DMS53 treated with DMSO at 0.1 percent for 48 hours (cell line): ENCODE data around the gene ELMO1.

Source experiments
- DNase-seq: peaks from one replicate; lab custom pipeline; 2025; ENCODE audit not compliant: unreplicated experiment; lab: John Stamatoyannopoulos, UW

Gene ELMO1

DNA sequence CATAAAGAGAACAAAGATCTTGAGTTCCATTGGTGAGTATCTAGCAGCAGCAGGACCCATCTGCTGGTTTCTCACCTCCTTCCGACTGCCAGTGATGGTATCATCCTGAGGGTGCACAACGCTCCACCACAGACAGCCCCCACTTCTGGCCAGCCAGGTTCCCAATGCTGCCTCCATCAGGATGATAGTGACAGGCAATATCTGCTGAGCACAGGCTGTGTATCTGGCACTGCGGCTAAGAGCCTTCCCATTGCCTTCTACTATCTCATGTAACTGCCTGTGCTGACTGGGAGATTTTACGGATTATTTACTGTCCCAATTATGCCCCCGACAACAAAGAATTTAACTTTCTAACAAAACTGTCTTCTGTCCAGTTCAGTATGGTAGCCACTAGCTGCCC lies 372.0 kb downstream of the ELMO1 start:
- no peak for DNase-seq

DNA sequence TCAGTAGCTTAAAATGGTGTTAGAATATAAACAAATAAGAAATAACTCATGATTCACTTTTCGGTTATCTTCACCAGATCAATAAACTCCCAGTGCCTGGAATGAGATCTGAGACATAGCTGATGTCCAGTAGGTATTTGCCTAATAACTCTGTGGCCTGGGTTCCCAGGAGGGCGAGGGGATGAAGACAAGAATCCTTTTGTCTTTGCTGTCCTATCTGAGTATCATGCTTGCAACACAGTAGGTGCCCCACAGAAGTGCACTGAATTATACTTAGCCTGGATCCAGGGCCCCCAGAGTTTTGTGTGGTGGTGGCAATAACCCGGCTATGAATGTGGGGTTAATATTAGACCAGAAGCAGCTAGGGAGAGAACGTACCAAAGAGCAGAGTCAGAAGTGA lies 374.3 kb downstream of the ELMO1 start:
- no peak for DNase-seq

DNA sequence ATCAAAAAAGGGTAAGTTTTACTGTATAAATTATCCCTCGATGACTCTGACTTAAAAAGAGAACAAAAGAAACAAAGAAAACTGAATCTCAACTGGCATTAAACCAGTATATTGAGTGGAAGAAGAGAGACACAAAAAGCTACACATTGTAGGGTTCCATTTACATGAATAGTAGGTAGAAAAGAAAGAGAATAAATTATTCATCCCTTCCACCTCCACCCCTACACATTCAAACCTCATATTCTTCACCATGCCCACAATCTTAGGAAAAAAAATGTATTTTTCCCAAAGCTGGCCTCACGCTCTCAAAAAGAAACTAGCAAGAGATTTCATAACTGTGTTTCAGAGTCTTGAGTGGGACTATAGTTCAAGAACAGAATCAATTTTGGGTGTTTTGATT lies 377.5 kb downstream of the ELMO1 start:
- no peak for DNase-seq

DNA sequence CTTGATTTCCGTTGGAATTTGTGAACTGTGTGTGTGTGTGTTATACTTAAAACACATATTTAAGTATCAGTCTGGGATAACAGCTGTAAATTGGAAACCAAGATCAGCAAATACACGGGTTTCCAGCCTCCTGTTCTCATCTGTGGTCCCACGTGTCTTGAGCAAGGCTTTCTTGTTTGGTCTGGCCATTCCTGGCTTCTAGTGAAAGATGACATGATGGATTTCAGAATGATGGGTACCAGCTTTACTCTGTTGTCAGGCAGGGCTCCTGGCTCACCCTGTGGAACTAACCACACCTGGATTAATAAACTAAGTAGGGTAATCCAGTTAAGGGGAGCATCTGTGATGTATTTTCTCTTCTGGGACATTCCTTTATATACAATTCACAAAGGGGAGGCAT lies 378.2 kb downstream of the ELMO1 start:
- DNase-seq: no peak

DNA sequence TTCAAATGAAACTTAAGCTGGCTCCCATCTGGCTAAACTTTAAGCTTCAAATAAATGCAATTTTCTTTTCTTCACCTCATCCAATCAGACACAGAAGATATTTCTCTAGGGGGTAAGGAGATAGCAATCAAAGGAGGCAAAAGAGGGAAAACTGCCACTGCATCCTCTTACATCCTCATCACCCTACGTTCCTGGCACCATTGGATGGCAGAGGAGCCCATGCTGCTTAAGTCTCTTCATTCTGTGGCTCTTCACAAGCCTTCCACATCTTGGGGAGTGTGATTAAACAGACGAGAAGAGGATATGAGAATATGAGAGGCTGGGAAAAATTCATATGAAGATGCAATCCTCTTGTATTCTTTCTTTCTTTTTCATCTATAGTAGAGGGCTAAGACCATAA lies 378.6 kb downstream of the ELMO1 start:
- no peak for DNase-seq

GRCh38 chr7:37069336-37069735 lies 379.3 kb downstream of the ELMO1 start:
- no peak for DNase-seq

DNA sequence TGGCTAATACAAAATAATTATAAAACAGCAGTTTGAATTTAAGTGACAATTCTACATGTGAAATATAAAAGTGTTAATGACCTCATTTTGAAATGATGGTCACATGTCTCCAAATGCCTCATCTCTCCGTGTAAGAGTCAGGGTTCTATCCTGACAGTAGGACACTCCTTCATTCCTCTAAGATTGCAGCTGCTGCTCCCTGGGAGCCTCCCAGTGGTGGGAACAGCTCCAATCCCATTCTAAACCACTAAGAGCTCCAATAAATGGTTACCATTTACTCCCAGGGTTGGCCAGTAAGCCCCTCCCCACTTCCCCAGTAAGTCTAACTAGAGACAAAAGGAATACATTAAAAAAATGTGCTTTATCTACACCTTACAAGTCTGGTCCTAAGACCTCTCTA lies 379.8 kb downstream of the ELMO1 start:
- no peak for DNase-seq

DNA sequence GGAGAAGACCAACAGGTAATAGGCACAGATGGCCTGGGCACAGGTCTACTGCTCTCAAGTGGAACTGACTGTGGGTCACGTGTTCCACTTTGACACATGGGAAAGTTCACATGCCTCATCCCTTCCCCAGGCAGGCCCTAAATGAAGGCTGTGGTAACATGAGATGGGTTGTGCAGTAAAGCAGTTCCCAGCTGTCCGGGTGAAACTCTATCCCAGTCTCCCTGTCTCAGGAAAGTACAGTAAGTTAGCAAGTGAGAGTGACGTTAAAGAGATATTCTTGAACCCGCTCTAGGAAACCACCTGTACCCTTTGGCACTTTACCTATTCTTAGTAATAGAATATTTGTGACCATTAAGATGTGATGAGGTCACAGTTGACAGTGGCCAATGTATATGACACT lies 380.6 kb downstream of the ELMO1 start:
- peak; percentile 95 for DNase-seq

GRCh38 chr7:37065779-37066271 lies 382.8 kb downstream of the ELMO1 start:
- no peak for DNase-seq

GRCh38 chr7:37062560-37062859 lies 386.2 kb downstream of the ELMO1 start:
- no peak for DNase-seq

DNA sequence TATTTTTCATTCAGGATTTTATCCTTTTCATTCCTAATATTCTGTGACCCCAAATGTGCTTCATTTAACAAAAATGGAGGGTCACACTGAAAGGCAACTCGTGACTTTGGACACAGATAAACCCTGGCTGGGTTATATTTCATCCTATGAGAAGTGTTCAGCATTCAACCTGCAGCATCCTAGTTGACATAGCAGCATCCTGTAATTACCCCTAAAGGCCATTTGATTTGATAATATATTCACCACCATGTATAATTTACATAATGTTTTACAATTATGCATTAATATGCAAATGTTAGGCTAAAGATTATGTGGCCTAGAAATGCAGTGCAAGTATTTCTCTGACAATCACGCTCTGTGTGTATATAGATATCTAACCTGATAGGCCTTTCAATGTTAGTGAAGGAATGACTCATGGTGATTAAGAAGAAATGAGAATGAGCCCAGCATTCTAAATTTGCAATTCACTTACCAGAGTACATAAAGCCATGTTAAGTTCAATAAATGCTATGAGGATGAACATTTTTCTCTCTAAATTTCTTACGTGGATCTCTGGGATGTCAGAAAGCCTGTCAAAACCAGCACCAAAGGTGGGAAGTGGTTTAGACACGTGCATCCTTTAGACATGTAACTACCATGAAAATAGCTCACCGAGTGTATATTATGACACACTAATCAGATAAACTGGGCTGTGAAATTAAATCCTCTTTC lies 386.7 kb downstream of the ELMO1 start:
- no peak for DNase-seq

- DNase-seq: no peak
Observed at GRCh38 chr7:37056234-37056912, 392.3 kb downstream of the ELMO1 start.

DNA sequence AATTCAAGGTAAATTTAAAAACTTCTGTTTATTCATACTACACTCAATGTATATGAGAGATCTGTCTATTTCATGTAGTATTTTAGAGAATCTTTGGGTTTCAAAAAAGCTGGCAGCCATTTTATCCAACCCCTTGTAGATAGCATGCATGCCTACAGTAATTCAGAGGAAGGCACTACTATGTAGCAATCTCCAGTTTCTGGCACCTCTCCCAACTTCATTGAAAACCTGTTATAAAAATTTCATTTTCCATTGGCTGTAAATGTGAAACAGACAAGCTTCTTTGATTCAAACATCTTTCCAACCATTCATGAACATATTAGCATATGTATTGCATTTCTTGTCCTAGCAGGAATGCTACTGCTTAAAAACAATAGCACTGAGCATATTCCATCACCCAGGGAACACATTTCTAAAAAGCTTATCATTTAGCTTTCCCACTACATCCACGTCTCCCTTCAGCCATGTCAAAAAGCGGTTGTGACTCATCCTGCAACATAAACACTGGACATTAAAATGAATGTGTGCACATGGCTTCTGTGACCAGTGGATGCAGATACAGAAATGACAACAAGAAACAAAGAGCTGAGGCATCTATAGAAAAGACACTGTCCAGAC lies 393.9 kb downstream of the ELMO1 start:
- DNase-seq: peak; percentile 47

DNA sequence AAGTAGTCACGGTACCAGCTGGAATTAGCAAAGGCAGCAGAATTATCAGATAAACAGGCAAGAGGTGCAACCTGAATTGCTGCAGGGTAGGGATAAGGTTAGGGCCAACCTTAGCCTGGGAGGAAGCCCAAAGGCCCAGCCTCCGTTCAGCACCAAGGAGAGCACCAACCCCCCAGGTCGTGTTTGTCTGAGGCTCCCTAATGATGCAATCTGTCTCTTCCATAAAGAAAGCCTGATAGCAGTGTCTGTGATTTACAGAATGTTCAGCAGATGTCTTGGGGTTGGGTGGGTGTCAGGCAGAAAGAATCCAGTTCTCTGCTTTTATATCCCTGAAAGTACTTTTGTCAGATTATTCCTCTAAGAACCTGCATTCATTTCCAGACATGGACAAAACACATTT lies 396.0 kb downstream of the ELMO1 start:
- no peak for DNase-seq

GRCh38 chr7:37050801-37051200 lies 397.9 kb downstream of the ELMO1 start:
- no peak for DNase-seq

GRCh38 chr7:37048674-37049073 lies 400.0 kb downstream of the ELMO1 start:
- peak; percentile 56 for DNase-seq

DNA sequence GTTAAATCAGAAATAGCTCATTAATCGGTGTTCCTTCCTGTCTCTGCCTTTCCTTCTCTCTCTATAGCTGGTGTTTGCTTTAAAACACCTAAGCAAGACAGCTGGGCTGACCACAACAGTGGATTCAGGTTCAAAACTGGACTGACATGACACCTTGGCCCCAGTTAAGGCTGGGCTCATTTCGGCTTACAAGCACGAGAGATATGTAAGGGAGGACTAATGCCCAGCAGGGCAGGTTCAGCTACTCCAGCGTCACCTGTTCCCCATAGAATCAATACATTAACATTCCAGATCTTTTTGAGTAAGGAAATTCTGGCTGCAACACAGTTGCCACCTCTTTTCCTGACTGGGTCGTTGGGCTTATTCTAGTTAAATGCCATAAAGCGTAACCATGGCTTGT lies 401.4 kb downstream of the ELMO1 start:
- DNase-seq: no peak

GRCh38 chr7:37046531-37047079 lies 402.1 kb downstream of the ELMO1 start:
- no peak for DNase-seq

DNA sequence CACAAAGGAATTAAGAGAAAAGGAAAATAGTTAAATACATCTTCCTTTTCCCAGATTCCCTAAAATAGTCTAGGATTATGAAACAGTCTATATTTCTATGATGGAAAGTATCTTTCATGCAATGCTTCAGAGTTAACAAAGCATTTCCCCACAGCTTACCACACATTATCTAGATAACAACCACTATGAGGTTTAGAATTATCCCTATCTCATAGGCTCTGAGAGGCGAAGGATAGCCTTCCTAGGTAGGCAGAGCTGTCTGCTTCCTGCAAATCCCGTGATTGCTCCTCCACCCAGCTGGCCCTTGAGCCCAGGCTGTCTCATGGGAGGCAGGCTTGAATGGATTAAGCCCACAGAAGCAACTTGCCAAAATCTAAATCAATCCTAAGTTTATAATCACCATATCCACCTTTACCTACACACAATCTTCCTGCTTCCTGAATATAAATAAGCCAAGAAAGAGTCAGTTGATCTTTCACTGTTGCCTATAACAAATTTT lies 402.9 kb downstream of the ELMO1 start:
- no peak for DNase-seq

GRCh38 chr7:37041461-37041860 lies 407.2 kb downstream of the ELMO1 start:
- no peak for DNase-seq

- no peak for DNase-seq
Observed at GRCh38 chr7:37040330-37040729, 408.3 kb downstream of the ELMO1 start.
